Stimulated activated CD4-positive, alpha-beta T cell treated with anti-CD3 and anti-CD28 coated beads, Interleukin-4, amount 100 ng/mL, for 4 hours (primary cell): Measurements from ENCODE around the gene ZNHIT2.
"Not testable (repeated sequence)": the region's sequence is repeated elsewhere in the genome, so short reads cannot be mapped to it uniquely, and the experiment has no call there.

Experiments
- DNase-seq, 2 experiments: peaks; one replicate each; pipeline ENCODE4 v3.0.0-alpha.2; 2020

Gene ZNHIT2

DNA sequence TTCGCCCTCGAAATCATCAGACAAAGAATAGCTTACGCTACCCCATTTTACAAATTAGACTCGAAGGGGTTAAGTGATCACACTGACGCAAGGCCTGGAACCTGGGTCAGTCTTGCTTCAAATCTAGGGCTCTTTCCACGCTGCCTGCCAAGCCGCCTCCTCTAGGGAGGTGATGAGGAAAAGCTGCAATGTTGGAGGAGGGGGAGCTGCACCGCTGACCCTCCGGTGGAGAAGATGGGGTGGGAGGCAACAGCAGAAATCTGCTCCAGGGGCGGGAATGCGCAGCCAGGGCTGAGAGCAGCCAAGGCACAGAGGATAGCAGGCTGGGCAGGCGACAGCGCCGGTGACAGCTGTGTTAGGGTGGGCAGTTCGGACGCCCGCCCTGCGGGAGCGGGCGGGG, 16.2 kb upstream of the ZNHIT2 start:
- DNase-seq = no peak

DNA sequence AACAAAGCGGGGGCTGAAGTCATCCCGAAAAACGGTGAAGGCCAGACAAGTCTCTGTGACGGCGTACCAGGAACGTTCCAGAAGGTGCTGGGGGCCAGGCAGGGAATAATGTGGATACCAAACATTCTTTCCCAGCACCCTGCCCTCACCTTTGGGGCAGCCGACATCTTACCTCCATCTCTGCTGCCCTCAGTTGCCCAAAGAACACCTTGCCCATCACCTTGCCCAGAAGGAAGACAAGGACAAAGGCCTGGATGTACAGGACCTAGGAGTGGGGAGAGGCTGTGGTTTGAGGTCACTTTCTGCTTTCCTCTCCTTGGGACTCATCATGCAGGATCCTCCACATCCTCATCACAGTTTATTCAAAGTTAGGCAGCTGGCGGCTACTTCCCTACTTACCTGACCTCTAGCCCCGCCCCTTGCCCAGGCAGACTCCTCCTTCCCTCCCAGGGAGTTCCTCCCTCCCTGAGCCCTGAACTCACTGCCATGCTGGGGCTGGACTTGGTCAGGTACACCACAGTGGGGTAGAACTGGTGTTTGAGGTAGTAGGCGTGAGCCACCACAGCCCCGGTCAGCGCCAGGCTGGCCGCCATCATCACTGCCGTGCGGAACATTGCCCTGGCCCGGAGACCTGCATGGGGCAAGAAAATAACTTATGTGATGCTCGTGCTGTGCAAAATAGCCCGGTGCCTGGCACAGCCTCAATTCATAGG, 15.6 kb upstream of the ZNHIT2 start:
- DNase-seq = peak; percentile 49 to 62

DNA sequence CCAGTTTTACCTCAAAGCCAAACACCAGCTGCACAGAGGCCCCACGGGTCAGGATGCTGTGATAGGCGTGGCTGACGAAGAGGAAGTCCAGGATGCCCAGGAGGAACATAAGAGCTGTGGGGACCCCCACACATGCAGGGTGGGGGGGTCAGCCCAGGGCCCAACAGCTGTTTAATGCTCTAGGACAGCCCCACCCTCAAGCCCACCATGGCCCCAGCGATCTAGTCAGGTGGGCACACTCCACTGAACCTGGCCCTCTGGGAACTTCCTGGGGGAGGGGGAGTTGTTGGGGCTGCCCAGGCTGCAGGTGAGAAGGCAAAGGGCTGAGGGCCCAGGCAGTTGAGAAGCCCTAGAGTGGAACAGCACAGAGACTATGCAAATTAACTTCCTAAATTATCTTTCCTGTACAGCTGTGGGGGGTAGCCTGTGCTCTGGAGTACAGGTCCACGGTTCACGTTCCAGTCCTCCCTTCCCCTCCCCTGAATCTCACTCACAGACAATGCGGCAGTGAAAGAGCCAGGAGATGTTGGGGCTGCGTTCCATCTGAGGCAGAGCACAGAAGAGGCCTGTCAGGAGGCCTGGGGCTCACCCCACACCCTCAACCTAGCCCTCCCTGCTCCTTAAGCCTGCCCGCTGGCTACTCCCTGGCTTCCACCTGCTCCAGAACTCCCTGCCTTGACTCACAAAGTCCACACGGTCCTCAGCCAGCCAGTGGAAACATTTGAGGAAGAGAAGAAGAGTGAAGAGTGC, 14.9 kb upstream of the ZNHIT2 start:
- no peak for DNase-seq

DNA sequence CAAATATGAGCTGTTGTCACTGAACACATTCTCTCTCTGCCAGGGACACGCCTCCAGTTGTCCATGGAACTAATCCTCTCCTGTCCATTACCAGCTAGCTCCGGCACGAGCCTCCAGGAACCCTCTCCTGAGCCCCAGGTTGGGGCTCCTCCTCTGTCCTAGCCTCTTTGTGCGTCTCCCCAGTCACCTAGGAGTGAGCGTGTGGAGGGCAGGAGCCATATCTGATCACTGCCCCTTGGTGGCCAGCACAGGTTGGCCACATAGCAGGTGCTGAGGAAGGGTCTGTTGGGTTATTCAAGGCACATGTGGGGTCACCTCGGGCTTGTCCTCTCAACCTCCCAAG, 14.4 kb upstream of the ZNHIT2 start:
- DNase-seq = no peak

DNA sequence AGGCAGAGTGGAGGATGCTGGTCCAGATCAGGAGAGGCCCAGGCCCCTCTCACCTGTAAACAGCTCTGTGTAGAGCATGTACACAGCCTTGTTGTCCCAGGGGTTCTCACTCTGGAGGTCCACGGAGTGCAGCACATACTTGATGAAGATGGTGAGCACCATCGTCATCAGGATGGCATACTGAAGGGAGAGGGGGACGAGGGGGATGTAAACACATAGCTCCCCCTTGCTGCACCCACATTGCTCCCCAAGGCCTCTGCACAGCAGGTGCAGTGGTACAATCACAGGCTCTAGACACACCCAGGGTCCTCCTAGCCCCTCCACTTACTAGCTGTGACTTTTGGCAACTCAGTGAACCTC, 13.9 kb upstream of the ZNHIT2 start:
- DNase-seq = no peak

DNA sequence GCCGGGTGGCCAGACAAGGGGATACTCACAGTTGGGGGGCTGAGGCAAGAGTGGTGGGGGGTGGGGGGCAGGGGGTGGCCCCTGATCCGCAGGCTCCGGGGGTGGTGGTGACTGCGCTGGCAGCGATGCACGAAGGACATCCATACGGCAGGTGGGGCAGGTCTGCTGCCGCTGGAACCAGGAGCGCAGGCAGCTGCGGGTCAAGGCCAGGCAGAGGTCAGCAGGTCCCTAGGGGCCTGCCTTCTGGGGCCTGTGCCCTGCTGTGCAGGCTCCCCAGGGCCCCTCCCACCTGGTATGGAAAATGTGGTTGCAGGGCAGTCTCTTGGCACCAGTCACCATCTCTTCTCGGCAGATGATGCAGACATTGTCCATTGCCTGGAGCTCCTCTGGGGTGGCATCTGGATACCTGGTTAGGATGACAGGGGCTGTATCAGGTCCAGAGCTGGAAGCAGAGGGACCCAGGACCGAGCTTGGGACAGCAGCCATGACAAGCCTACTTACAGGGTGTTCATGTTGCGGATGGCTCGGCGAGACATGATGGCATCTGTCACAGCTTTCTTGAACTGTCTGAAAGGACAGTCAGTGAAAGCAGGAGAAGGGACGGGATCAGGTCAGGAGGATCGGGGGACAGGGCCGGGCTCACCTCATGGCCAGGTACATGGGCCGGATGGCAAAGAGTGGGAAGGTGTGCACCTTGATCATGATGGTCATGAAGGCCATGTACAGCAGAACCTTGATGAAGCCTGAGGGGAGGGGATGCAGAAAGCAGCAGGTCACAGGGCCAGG, 13.3 kb upstream of the ZNHIT2 start:
- DNase-seq = no peak

DNA sequence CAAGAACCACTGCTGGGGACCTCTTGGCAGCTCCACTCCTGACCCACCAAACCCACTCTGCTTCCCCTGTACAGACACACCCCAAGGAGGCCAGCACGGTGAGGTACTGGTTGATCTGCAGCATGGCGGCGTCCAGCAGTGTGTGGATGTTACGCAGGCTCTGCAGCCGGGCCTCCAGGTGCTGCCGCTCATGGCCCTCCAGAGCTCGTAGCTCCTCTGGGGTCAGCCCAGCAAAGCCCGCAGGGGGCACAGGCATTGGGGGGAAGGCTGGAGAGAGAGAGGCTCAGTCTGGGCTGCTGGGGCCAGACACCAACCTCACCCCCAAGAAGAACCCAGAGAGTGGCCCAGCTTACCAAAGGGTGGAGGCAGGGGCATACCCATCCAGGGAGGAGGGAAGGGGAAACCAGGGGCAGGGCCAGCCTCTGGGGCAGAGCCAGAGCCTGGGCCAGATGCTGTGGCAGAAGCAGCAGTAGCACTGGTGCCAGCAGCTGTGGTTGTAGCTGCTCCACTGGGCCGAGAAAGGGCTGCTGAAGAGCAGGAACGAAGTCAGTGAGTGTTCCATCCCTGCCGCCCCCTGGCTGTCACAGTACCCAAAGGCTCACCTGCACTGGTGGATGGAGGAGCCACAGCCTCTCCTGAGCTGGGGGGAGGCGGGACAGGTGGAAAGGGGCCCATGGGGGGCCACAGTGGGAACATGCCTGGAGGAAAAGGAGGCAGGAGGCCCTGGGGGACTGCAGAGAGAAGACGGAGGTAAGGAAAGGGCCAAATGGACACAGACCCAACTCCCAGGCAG, 12.3 kb upstream of the ZNHIT2 start:
- no peak for DNase-seq

DNA sequence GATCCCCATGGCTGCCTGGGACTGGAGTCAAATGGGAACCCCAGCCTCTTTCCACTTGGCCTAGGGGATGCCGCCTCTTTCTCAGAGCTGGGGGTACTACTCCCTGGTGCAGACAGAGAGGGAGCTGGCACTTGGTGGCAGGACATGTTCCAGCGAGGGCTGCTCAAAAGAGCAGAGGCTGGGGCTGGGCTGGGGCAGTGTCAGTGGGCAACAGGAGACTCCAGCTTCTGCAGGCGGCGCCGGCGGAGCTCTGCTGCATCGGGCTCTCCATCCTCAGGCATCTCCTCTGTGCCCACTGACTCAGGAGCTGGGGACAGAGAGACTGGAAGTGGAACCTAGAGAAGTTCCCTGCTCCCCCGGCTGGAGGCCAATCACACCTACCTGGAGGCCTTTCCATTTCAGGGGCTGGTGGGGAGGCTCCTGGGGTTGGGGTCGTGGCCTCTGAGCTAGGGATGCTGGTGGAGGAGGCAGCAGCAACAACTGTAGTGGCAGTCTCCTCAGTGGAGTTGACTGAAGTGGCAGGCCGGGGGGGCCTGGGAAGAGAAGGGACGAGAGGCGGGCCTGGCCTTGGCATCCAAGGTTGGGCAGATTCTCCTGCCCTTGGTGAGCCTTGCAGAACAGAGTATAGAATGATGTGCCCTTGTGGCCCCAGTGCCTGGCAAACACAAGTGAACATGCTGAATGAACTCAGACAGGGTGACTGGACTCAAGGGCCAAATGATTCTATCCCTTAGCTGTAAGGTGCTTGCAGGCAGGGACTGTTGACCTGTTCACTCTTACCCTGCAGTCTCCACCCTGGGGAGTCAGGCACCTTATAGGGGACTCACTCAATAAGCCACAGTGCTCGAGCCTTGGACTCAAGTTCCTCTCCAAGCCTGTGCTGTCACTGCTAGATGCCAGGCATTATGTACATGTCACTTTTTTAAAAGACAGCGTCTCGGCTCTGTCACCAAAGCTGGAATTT, 11.0 kb upstream of the ZNHIT2 start:
- DNase-seq = no peak

DNA sequence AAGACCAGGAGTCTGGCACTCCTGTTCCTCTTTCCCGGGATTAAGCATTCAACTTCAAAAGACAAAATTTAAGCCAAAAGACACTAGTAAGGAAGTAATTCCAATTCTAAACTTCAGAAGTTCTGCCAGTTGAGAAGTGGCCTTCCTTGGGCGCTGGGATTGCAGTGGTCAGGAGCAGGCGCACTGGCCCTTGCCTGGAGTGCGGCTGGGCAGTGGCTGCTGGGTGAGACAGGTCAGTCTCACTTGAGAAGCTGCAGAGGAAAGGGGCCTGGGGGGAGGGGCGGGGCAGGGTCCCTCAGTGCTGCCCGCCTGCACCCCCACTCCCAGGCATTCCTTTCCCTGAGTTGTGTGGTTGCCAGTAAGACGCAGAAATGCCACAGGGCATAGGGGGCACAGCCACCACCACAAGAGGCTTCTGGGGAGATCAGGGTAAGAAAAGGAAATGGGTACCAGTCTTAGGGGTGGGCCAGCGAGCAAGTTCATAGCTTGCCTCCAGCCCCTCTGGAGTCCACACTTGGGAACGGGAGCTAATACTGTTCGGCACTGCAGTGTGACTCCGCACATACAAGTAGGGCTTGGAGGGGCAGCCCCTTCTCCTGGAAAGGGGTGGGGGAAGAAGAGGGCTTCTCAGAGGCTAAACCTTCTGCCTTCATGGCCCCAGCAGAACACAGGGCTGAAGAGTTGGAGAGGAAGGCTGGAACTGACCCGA, 10.1 kb upstream of the ZNHIT2 start:
- no peak for DNase-seq

DNA sequence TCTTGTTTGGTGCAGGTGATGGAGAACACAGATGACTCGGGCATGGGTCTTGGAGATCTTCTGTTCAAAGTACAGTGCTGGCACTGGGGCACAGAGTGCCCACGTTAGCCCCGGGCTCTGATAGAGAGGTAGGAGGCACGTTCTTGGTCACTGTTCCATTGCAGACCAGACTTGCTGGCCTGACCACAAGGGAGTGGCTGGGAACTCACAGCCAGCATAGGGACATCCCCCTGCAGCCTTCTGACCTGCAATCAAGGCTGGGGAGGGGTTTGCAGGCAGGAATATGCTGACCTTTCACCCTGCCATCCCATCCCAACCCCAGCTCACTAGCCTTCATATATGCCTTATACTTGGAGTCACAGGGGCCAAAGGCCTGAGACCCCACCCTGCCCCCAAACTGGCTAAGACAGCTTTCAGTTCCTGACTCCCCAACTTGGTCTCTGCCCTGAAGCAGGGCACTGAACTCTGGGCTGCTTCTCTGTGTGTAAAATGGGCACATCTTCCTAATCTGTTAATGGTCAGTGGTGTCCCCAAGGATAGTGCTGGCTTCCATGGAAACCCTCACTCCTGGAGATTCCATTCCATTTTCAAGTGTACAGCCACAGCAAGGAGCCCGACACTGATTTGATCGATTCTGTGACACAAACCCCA, 9.2 kb upstream of the ZNHIT2 start:
- no peak for DNase-seq

DNA sequence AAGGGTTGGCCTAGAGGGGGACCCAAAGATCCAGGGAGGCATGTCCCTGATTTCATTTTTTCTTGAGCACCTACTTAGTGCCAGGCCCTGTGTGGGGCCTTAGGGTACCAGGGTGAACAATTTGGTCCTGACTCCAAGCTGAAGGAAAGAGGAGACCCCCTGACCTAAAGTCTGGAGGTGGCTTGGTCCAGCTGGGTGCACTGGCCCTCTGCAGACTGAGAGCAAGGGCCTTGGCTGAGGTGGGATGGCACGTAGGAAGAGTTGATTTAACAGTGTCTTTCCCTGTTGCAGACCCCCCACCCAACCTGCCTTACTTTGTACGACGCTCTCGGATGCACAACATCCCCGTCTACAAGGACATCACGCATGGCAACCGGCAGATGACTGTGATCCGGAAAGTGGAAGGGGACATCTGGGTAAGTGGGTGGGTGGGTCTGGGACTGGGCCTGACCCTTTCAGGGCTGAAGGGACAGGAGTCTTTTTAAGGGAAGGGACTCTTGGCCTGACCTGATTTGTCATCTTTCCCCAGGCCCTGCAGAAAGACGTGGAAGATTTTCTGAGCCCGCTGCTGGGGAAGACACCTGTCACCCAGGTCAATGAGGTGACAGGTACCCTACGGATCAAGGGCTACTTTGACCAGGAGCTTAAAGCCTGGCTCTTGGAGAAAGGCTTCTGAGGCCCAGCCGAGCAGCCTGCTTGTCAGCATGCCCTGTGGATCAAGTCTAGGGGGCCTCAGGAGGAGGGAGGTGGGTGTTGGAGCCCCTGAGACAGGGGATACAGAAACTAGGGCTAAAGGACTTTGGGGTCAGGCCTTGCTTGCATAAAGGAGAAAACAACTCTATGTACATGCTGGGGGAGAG, 7.9 kb upstream of the ZNHIT2 start:
- DNase-seq = no peak

DNA sequence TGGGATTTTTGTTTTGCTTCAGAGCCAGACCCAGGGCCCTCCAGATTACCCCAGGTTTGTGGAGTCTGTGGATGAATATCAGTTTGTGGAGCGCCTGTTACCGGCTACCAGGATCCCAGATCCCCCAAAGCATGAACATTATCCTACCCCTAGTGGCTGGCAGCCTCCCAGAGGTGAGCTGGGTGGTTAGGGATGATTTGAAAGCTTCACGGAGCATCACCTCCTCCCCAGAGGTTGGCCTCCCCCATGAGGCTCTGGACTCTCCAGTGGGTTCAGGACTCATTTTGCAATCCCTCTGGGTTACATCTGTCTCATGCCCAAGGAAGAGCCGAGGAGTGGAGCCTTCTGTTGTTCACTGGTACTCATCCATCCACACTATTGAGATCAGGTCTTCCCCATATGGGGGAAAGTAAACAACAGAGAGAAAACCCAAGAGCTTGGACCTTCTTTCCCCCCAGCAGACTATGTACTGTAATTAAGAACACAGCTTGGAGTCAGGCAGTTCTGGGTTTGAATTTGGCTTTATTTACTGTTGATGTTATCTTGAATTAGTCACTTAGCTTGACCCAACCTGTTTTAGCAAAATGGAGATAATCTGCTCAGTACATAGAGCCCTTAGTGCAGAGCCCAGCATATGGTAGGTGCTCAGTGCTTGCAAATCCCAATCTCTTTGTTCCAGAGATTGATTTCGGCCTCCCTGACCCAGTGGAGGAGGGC, 7.1 kb upstream of the ZNHIT2 start:
- no peak for DNase-seq

DNA sequence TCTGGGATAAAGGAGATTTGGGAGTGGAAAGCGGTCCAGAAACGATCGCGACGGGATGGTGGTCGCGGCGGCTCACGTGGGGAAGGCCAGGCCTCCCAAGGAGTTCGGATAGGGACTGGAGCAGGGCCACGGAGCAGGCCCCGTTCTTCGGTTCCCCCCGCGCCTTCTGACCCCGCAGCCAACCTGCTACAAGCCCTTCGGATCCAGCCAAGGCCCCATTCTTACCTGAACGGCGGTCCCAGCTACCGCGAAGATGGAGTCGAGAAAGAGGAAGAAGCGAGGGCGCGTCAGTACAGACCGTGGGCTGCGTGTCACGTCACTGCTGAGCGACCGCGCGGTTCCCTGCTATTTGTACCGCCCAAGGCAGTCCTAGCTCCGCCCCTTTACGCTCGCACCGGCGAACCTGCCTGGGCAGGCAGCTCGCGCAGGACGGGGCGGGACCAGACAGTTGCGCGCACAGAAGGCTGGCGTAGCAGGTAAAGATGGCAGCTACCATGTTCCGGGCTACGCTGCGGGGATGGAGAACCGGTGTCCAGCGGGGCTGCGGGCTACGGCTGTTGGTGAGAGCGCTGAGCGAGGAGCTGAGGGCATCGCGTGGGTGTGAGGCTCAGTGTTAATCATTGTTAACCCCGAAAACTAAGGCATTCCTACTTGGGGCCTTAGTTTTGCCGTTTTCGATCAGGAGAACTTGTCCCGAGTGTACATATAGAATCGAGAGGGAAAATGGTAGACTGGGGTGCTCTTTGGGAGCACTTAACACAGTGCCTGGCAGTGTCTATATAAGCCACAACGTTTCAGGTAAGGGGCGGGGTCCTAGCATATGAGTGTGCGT, 4.6 kb upstream of the ZNHIT2 start, which contains the start of the genes FAU and MRPL49:
Gene FAU (minus strand): TSS at position 270 of the 832 bp plus-strand sequence. CDS start 321 bp downstream, outside the sequence.
Gene MRPL49 (plus strand): TSS at position 457 of the 832 bp plus-strand sequence. CDS start 26 bp downstream, at position 483.
- DNase-seq = peak; percentile 97 to 99

DNA sequence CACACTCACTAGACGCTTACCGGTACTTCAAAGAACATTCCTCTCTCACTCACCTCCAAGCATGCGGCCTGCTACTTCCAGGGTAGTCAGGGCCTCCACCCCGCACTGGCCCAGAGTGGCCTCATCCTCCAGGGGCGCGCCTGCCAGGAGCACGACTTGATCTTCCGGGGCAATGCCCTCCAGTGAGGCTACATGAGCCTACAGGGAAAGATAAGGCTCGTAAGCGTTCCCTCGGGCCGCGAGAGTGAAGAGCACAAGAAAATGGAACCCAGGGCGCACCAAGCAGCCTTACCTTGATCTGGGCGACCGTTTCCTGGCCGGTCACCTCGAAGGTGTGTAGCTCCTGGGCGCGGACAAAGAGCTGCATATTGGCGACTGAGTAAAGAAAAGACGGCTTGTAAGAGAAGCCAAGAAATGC, 4.0 kb upstream of the ZNHIT2 start:
- DNase-seq = peak in 1 of 2 experiments; percentile 30

DNA sequence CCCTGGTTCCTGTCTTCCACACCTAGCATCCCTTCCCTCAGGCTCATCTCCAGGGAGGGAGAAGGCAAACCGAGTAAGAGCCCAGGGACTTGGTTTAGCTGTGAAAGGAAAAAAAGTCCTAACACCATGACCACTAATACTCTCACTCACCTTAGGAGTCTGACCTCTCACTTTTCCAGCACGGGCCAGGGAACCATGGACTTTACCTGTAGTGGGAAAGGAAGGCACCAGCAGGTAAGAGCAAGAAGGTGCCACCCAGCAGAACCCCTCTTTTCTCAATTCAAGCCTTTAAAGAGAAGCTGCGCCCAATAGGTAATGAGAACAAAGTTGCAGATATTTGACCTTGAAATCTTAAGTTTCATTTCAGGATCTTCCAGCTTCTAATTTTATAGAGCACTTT, 3.3 kb upstream of the ZNHIT2 start:
- no peak for DNase-seq

DNA sequence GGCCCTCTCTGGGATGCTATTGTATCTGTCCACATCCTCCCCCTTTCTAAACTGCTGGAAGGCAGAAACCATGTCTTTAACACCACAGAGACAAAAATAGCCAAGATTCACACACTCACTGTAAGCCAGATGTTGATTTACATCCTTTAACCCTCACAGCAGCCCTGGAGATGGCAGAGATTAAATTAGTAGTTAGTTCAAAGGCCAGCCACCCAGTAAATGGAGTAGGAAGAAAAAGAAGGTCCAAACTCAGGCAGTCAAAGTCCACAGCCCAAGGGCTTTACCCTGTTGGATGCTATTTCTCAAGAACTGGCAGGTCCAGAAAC, 2.1 kb upstream of the ZNHIT2 start:
- no peak for DNase-seq

DNA sequence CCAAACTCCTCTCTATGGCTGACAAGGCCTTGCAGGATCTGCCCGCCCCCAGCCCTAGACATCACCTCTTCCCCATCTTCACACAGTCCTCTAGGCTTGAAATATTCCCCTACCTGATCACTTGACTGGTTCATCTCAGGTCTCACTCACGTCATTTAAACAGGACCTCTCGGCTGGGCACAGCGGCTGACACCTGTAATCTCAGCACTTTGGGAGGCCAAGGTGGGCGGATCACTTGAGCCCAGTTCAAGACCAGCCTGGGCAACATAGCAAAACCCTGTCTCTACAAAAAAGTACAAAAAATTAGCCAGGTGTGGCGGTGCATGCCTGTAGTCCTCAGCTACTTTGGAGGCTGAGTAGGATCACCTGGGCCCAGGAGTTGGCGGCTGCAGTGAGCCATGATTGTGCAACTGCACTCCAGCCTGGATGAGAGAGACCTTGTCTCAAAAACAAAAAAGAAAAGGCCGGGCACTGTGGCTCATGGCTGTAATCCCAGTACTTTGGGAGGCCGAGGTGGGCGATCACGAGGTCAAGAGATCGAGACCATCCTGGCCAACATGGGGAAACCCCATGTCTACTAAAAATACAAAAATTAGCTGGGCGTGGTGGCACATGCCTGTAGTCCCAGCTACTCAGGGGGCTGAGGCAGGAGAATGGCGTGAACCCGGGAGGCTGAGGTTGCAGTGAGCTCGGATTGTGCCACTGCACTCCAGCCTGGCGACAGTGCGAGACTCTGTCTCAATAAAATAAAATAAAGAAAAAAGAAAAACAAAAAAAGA, 1.6 kb upstream of the ZNHIT2 start:
- DNase-seq = not testable (repeated sequence)
